GM23338 (cell line): ENCODE results near the gene DISP3. TPM values are rescaled to one million over a fixed set of nuclear protein-coding genes. Genes with fewer than 3 reads are reported as not detected.

Experiments
- ATAC-seq: fragments of 200-7000 bp; cut with Tn5 transposase; 3 replicates; pipeline ENCODE4 v1.9.1; 2020
- DNase-seq: peaks from one replicate; pipeline ENCODE4 v3.0.0-alpha.2; 2015; ENCODE audit warnings: low spot score
- H2AFZ ChIP-seq: fragments of 200-600 bp; sonication (generic); 2 replicates; pipeline ENCODE4 v1.8.0; 2016; ENCODE audit warnings: antibody characterized with exemption, mild to moderate bottlenecking, moderate library complexity
- H3F3A ChIP-seq: fragments of 200-600 bp; sonication (generic); replicated peaks from 2 replicates; pipeline ENCODE4 v1.8.0; 2017; ENCODE audit warnings: antibody characterized with exemption, mixed run types, low read depth
- H3K27ac ChIP-seq: fragments of 200-600 bp; sonication (generic); 2 replicates; pipeline ENCODE4 v1.6.1; 2016; ENCODE audit warnings: low read depth
- H3K27me3 ChIP-seq: fragments of 200-600 bp; sonication (generic); 2 replicates; pipeline ENCODE4 v1.8.0; 2016; ENCODE audit warnings: mild to moderate bottlenecking, mixed run types, moderate library complexity; ENCODE audit not compliant: insufficient read depth
- H3K36me3 ChIP-seq: fragments of 200-600 bp; sonication (generic); 2 replicates; pipeline ENCODE4 v1.8.0; 2016; ENCODE audit warnings: mild to moderate bottlenecking; ENCODE audit not compliant: insufficient read depth
- H3K4me1 ChIP-seq: fragments of 200-600 bp; sonication (generic); 2 replicates; pipeline ENCODE4 v1.8.0; 2016; ENCODE audit warnings: mild to moderate bottlenecking, moderate library complexity; ENCODE audit not compliant: insufficient read depth
- H3K4me2 ChIP-seq: fragments of 200-600 bp; sonication (generic); 2 replicates; pipeline ENCODE4 v1.7.1; 2017; ENCODE audit warnings: mixed run types
- H3K4me3 ChIP-seq: fragments of 200-600 bp; sonication (generic); 2 replicates; pipeline ENCODE4 v1.6.1; 2016; ENCODE audit warnings: mixed run types
- H3K79me2 ChIP-seq: fragments of 200-600 bp; sonication (generic); replicated peaks from 2 replicates; pipeline ENCODE4 v1.8.0; 2017; ENCODE audit warnings: mild to moderate bottlenecking; ENCODE audit not compliant: insufficient read depth
- H3K9me2 ChIP-seq: fragments of 200-600 bp; sonication (generic); 2 replicates; pipeline ENCODE4 v1.8.0; 2017; ENCODE audit not compliant: insufficient read depth
- H4K20me1 ChIP-seq: fragments of 200-600 bp; sonication (generic); replicated peaks from 2 replicates; pipeline ENCODE4 v1.8.0; 2017; ENCODE audit warnings: mild to moderate bottlenecking; ENCODE audit not compliant: insufficient read depth
- H3K27ac Mint-ChIP-seq: 2 replicates; pipeline ENCODE4 v1.8.0; 2020; ENCODE audit warnings: inconsistent platforms, mild to moderate bottlenecking, moderate library complexity, mixed read lengths
- H3K27me3 Mint-ChIP-seq: 3 replicates; pipeline ENCODE4 v1.8.0; 2022; ENCODE audit warnings: low read depth, mild to moderate bottlenecking, moderate library complexity, mixed read lengths, inconsistent platforms; ENCODE audit not compliant: insufficient read depth, poor library complexity
- H3K36me3 Mint-ChIP-seq: 3 replicates; pipeline ENCODE4 v1.8.0; 2021; ENCODE audit warnings: low read depth, mild to moderate bottlenecking, inconsistent platforms, moderate library complexity, mixed read lengths
- H3K4me1 Mint-ChIP-seq: 3 replicates; pipeline ENCODE4 v1.8.0; 2020; ENCODE audit warnings: mild to moderate bottlenecking, inconsistent platforms, mixed read lengths
- H3K4me3 Mint-ChIP-seq: 3 replicates; pipeline ENCODE4 v1.8.0; 2021; ENCODE audit warnings: moderate library complexity, mild to moderate bottlenecking, inconsistent platforms, mixed read lengths
- H3K9me3 Mint-ChIP-seq: 3 replicates; pipeline ENCODE4 v1.8.0; 2020; ENCODE audit warnings: moderate library complexity, mild to moderate bottlenecking, inconsistent platforms, mixed read lengths
- EZH2 ChIP-seq: fragments of 200-600 bp; sonication (generic); IDR thresholded peaks from one replicate; pipeline ENCODE4 v1.8.0; 2017; ENCODE audit warnings: antibody characterized with exemption, mild to moderate bottlenecking, low read depth; ENCODE audit not compliant: unreplicated experiment
- POLR2AphosphoS5 ChIP-seq: IDR thresholded peaks from 2 replicates; pipeline ENCODE4 v1.6.1; 2016; ENCODE audit warnings: antibody characterized with exemption, low read depth
- STAT1 ChIP-seq: IDR thresholded peaks from one replicate; pipeline ENCODE4 v1.6.1; 2016; ENCODE audit warnings: antibody characterized with exemption; ENCODE audit not compliant: unreplicated experiment
- ZNF462 ChIP-seq: fragments of 250-450 bp; sonication (Bioruptor Pico); IDR thresholded peaks from 2 replicates; pipeline ENCODE4 v1.5.0; 2020; ENCODE audit warnings: mild to moderate bottlenecking, moderate library complexity
- polyA plus RNA-seq: library from polyadenylated mRNA; unstranded; fragments of >200 nt; fragmentation: Nextera tagmentation; extraction: Ambion mirVana; gene quantifications from 2 replicates; pipeline ENCODE4 v1.2.1, GENCODE V29; 2016
- total RNA-seq: library from RNA; depleted of rRNA; stranded (reverse); fragments of >200 nt; shearing (Covaris generic); gene quantifications from 2 replicates; pipeline ENCODE4 v1.2.3, GENCODE V29; 2014
- TF ChIP-seq, protein P1 (sequence below), 2 experiments: fragments of 200-600 bp in 1 of 2; sonication (generic) in 1 of 2; conservative IDR thresholded peaks; 2 replicates each; pipeline versions ENCODE4 v1.5.1 to v1.6.1; 2016 to 2017; ENCODE audit warnings: antibody characterized with exemption in 2 of 2, low read depth in 2 of 2, mild to moderate bottlenecking in 2 of 2, moderate library complexity in 1 of 2
- TF ChIP-seq, protein P2 (sequence below): IDR thresholded peaks from 2 replicates; pipeline ENCODE4 v1.6.1; 2016; ENCODE audit warnings: antibody characterized with exemption
- TF ChIP-seq, protein P3 (sequence below): IDR thresholded peaks from one replicate; pipeline ENCODE4 v1.6.1; 2018; ENCODE audit warnings: antibody characterized with exemption; ENCODE audit not compliant: unreplicated experiment

DISP3 gene
- total and polyA plus RNA-seq, 2 experiments from 2014 or later: 3.2 to 11.1 TPM

DNA sequence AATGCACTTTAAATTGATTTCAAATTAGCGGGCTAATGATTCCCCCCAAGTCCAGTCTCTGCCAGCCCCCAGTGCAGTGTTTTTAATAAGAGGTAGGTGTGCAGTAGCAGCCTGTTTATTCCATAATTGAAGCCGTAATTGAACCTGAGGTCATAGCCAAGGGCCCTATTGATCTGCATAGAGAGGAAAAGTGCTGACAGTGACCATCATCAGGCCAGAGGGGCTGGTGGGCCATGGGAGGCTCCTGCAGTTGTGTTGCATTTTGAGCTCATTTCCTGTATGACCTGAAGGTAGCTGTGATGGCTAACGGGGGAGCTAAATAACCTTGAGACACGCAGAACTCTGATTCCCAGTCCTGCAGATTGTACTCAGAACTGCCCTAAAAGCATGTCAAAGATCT is 67.5 kb downstream of the DISP3 start:
- H3K36me3 Mint-ChIP-seq: no peaks in the 10 kb centered on the region
- Histone ChIP-seq H3K79me2 (no peaks in the 10 kb centered on the region), H3K4me2 (no peak overlapping the region), H4K20me1 (peaks cover 3% of the 10 kb centered on the region; the same call in 1 of the 2 replicates), H3K9me2 (no peaks in the 10 kb centered on the region; the same call in 1 of the 2 replicates), H3F3A (no peaks in the 10 kb centered on the region), H2AFZ (no peak overlapping the region), H3K4me1 (no peaks in the 10 kb centered on the region; the same call in 1 of the 2 replicates), H3K36me3 (no peaks in the 10 kb centered on the region), H3K27me3 (no peaks in the 10 kb centered on the region), H3K27ac (no peak overlapping the region), H3K4me3 (no peak overlapping the region)
- H3K27me3 Mint-ChIP-seq: peaks cover 4% of the 10 kb centered on the region
- no peak for TF ChIP-seq EZH2
- TF ChIP-seq, protein P1, sequence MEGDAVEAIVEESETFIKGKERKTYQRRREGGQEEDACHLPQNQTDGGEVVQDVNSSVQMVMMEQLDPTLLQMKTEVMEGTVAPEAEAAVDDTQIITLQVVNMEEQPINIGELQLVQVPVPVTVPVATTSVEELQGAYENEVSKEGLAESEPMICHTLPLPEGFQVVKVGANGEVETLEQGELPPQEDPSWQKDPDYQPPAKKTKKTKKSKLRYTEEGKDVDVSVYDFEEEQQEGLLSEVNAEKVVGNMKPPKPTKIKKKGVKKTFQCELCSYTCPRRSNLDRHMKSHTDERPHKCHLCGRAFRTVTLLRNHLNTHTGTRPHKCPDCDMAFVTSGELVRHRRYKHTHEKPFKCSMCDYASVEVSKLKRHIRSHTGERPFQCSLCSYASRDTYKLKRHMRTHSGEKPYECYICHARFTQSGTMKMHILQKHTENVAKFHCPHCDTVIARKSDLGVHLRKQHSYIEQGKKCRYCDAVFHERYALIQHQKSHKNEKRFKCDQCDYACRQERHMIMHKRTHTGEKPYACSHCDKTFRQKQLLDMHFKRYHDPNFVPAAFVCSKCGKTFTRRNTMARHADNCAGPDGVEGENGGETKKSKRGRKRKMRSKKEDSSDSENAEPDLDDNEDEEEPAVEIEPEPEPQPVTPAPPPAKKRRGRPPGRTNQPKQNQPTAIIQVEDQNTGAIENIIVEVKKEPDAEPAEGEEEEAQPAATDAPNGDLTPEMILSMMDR (conservative IDR thresholded peaks at IDR 0.05; ENCODE audit: low read depth in 2 of 2): no peak
- no peak for TF ChIP-seq STAT1
- H3K9me3 Mint-ChIP-seq: no peaks in the 10 kb centered on the region
- ATAC-seq: no peak
- DNase-seq: no peak
- H3K27ac Mint-ChIP-seq: no peak overlapping the region
- peaks cover 2% of the 10 kb centered on the region; the same call in 2 of the 3 replicates for H3K4me1 Mint-ChIP-seq
- no peak overlapping the region for H3K4me3 Mint-ChIP-seq

DNA sequence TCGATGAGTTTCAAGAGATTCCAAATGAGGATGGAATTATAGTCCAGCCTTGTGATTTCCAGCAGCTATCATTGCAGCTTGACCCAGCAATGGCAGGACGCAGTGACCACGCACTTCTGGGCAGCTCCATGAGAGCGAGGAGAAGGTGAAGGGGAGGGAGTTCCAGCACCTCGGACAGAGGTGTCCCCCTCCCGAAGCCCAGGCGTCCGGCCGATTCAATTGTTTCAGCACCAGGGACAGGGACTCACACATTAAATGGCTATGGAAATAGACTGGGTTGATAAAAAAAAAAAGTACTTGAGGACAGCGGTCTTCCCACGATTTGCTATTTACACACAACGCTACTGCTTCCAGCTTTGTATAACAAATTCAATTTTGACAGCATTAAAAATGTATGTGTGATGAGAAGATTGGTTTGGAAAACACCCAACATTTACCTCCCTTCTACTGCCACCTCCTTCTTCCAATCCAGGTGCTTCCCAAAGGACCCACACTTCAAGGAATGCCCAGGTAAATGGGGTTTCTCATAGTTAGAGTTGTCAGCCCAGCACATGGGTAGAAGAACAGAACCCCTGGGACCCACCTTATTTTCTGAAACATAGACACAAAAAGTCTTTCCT is 71.8 kb downstream of the DISP3 start:
- H3F3A ChIP-seq: no peaks in the 10 kb centered on the region
- no peaks in the 10 kb centered on the region; the same call in 1 of the 2 replicates for H3K9me2 ChIP-seq
- Mint-ChIP-seq H3K27ac (no peak overlapping the region), H3K9me3 (no peaks in the 10 kb centered on the region), H3K27me3 (peaks cover 6% of the 10 kb centered on the region), H3K36me3 (no peaks in the 10 kb centered on the region), H3K4me1 (peaks cover 19% of the 10 kb centered on the region), H3K4me3 (no peak overlapping the region)
- peak; percentile 97 for DNase-seq
- peaks cover 3% of the 10 kb centered on the region; the same call in 1 of the 2 replicates for H4K20me1 ChIP-seq
- no peak overlapping the region for H2AFZ ChIP-seq
- no peak overlapping the region for H3K27ac ChIP-seq
- H3K4me1 ChIP-seq: no peaks in the 10 kb centered on the region; the same call in 1 of the 2 replicates
- ATAC-seq: peak; percentile 96
- no peaks in the 10 kb centered on the region for H3K79me2 ChIP-seq
- 0 out of 2 replicates have a peak, but pooled peaks cover 4% of the 10 kb centered on the region for H3K36me3 ChIP-seq
- H3K4me2 ChIP-seq: no peak overlapping the region
- no peaks in the 10 kb centered on the region for H3K27me3 ChIP-seq
- H3K4me3 ChIP-seq: no peak overlapping the region
- TF ChIP-seq ZNF462 (CRISPR knock-in tag) (0 out of 2 replicates have a peak, but pooled peaks have one; percentile 18), POLR2AphosphoS5 (no peak), STAT1 (no peak), EZH2 (no peak)
- TF ChIP-seq, protein P2, sequence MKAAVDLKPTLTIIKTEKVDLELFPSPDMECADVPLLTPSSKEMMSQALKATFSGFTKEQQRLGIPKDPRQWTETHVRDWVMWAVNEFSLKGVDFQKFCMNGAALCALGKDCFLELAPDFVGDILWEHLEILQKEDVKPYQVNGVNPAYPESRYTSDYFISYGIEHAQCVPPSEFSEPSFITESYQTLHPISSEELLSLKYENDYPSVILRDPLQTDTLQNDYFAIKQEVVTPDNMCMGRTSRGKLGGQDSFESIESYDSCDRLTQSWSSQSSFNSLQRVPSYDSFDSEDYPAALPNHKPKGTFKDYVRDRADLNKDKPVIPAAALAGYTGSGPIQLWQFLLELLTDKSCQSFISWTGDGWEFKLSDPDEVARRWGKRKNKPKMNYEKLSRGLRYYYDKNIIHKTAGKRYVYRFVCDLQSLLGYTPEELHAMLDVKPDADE: no peak
- TF ChIP-seq, protein P3, sequence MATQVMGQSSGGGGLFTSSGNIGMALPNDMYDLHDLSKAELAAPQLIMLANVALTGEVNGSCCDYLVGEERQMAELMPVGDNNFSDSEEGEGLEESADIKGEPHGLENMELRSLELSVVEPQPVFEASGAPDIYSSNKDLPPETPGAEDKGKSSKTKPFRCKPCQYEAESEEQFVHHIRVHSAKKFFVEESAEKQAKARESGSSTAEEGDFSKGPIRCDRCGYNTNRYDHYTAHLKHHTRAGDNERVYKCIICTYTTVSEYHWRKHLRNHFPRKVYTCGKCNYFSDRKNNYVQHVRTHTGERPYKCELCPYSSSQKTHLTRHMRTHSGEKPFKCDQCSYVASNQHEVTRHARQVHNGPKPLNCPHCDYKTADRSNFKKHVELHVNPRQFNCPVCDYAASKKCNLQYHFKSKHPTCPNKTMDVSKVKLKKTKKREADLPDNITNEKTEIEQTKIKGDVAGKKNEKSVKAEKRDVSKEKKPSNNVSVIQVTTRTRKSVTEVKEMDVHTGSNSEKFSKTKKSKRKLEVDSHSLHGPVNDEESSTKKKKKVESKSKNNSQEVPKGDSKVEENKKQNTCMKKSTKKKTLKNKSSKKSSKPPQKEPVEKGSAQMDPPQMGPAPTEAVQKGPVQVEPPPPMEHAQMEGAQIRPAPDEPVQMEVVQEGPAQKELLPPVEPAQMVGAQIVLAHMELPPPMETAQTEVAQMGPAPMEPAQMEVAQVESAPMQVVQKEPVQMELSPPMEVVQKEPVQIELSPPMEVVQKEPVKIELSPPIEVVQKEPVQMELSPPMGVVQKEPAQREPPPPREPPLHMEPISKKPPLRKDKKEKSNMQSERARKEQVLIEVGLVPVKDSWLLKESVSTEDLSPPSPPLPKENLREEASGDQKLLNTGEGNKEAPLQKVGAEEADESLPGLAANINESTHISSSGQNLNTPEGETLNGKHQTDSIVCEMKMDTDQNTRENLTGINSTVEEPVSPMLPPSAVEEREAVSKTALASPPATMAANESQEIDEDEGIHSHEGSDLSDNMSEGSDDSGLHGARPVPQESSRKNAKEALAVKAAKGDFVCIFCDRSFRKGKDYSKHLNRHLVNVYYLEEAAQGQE: peak; percentile 100
